ENCODE data around the gene FAM72B.
"Not testable (repeated sequence)": the region's sequence is repeated elsewhere in the genome, so short reads cannot be mapped to it uniquely, and the experiment has no call there.

DNA sequence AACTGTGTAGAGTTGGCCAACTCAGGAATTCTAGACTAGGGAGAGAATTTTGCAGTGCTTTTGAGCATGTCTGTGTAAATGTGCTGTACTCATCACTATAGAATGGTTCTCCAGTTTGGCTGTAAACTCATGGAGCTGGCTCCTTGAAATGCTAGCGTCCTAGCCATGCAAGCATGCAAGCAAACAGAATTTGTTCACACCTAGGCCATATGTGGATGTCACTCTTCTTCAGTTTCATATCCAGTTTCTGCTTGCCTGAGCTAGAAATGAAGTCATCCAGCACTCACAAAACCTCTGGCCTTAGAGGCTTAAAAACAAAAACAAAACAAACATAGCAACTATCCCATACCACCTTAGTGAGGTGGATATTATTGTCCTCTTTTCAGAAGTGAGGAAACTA lies 37.6 kb upstream of the FAM72B start:
- not testable (repeated sequence) for TF ChIP-seq POLR2A (IDR thresholded peaks at IDR 0.05; ENCODE audit: low read length); GATA1 (IDR thresholded peaks at IDR 0.05; ENCODE audit: low read depth, low read length)
